GM11168 (cell line): ENCODE results near the gene CABS1.

ENCODE experiments used
- in situ Hi-C: fragments of 300-500 bp; cut with MboI; formaldehyde crosslinking; loops from one replicate; pipeline ENCODE4 v1.12.0; 2022; ENCODE audit warnings: low sequenced_read_pairs; ENCODE audit not compliant: unreplicated experiment

The CABS1 gene

DNA sequence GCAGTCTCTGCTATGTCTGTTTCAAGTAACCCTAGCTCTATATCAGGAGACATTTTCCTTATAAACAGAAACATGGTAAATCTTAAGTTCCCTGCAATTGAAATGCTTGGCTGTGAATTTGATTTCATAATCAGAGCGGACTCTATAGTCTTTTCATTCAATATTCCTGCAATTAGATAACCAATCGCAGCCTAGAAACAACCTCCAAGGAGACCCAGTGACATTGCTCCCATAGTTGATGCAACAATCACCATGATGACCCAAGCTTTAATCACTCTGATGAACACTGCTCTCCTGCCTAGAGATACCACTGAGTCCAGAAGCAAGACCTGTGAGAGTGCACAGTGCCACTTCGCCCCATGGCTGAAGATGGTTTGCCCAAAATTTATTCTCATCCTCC lies at the start of gene CABS1:
TSS of gene CABS1 (plus strand) at position 301 of the 400 bp plus-strand sequence. CDS start at position 360, 59 bp downstream.
- in situ Hi-C loops, result no loop called here

DNA sequence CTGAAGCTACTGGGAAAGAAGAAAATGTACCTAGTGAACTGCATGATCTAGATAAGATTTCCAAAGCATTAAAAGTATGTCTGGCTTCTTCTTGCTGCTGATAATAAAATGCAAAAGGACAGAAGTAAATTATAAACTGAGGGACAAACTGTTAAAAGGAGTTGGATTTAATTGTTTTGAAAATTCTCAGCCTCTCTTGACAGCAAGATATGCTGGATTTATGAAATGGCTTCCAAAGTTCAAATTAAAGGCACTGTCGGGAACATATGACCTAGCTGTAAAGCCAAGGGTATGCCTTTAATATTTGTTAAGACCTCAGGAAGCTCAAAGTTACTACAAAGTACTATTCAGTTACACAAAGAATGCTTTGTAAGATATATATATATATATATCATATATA lies 46.1 kb upstream of the CABS1 start:
- in situ Hi-C loops, result no loop called here

DNA sequence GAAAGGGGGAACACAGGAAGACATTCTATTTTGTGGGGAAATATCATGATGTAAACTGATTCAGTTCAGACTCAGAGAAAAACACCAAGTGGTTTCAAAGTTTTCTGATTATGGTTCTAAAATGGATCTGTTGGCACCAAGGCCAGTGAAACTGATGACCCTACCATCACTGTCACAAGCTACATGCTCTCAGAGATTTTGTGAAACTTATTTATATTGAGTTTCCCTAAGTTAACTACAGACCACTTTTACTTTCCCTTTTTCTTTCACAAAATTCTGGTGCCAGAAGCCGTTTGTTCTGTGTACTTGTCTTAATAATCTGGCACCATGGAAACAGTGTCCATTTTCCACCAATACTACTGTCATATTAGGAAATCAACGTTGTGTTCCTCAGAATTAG lies 43.4 kb upstream of the CABS1 start:
- in situ Hi-C loops, result no loop called here

DNA sequence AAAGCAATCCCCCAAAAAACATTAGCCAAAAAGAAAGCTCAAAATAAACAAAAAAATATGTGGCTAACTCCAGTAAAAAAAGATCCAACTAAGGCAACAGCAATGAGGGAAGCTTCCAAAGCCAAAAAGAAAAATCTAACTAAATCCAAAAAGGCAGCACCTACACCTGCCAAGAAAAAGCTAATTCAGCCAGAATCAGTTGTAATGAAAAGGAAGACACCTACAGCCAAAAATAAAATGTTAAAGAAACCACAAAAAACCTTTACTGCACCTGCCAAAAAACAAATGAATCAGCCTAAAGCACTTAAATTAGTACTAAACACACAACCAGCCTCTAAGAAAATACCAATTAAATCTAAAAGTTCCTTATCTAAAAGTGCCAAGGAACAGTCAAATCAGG lies 37.2 kb upstream of the CABS1 start:
- in situ Hi-C loops, result no loop called here

DNA sequence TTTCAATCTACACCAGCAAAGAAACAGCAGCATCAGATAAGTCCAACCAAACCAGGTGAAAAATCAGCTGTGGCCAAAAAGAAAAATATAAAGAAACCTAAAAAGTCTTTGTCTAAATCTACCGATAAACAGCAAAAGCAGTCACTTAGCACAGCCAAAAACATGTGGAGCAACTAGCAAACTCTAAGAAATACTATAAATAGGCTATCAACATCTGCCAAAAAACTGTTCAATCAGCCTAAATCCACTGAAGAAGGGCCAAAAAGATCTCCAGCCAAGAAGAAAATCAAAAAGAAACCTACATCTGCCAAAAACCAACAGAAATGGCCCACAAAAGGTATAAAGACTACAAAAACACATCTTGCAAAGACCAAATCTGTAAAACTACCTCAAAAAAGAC lies 36.7 kb upstream of the CABS1 start:
- in situ Hi-C loops, result no loop called here

DNA sequence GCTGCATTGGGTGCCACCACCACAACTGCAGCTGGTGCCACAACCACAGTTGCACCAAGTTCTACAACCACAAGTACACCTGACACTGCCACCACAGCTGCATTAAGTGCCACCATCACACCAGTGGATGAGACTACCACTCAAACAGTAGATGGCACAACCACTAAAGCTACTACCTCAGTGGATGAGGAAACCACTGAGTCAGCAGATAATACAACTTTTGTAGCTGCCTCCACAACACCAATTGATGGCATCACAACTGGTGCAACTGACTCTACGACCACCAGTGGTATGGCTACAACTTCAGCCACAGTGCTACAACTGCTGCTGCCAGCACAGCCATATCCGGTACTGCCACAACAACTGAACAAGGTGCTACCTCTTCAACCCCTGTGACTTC lies 35.1 kb upstream of the CABS1 start:
- in situ Hi-C loops, result no loop called here

DNA sequence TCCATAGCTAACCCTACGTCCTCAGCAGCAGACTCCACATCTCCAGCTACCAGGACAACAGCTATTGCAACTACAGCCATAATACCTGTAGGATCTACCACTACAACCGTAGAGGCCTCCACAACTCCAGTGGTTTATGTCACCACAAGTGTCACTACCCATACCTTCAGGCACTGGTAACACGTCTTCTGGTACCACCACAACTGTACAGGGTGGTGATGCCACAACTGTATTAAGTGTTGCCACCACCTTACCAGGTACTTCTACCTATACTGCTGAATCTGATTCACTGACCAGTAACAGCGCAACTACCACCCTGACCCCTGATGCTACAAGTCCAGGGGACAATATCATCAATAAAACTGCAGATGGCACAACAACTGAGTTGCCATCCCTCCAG lies 34.6 kb upstream of the CABS1 start:
- in situ Hi-C loops, result no loop called here

DNA sequence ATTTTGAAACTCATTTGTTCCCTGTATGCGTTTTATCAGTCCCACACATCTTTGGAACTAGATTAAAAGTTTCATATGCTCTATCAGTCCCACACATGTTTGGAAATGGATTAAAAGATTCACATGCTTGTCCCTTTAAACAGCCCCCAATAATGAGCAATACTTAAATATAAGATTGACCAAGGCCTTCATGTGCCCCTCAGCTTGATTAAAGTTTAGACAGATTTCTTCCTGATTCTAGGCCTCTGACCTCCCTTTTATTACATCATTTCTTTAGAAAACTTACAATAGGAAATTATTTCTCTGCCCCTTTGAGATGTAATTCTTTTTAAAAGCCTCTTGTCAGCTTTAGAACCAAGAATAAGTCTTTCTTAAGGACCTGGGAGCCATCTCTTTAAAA lies 31.7 kb upstream of the CABS1 start:
- in situ Hi-C loops, result no loop called here

DNA sequence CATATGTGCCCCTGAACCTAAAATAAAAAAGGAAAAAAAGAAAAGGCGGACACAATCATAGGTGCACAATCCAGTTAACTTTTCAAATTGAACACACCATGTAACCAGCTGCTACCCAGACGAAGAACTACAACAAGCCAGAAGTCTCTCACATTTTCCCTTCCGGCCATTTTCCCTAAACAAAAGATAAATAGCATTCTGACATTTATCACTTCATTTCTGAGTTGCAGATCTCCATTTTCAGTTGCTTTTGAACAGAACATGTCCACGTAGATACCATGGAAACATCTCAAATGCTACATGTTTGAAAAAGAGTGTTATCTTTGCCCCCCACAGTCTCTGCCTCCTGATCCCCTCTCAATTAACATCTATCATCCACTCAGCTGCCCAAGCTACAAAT lies 29.2 kb upstream of the CABS1 start:
- in situ Hi-C loops, result no loop called here

DNA sequence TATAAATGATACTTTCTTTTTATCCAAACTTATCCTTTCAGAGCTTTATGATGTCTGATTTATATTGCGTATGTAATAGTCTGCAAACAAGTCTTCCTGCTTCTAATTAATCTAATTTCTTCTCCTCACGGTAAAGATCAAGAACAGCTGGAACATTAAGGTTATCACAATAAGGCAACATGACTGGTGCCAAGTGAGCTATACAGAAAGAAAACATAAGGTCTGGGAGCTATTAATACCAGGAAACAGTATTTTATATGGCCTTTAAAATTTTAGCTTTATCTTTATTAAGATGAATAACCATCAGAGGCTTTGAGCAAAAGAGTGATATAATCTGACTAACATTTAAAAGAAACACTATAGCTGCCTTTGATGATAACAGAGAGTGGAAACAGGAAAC lies 28.7 kb upstream of the CABS1 start:
- in situ Hi-C loops, result no loop called here

DNA sequence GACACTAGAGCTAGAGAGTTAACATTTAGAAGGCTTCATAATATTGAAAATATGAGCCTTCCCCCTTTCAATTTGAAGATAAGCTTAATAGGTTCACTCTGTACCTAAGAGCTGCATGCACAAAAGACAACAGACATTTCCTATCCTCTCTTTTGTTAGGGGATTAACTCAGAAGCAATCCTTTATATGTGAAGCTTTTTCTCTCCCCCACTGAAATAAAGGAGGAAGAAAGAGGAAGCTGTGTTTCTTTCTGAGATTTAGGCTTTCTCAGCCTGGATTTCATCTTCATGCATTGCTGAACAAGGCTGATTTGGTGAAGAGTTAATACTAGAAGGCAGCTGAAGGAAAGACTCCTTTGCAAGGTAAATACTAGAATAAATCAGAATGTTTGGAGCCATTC lies 21.0 kb upstream of the CABS1 start:
- in situ Hi-C loops, result loop anchor here (10.0 kb wide), 1 partner anchor 191 kb away; no protein-coding TSS in a partner anchor

DNA sequence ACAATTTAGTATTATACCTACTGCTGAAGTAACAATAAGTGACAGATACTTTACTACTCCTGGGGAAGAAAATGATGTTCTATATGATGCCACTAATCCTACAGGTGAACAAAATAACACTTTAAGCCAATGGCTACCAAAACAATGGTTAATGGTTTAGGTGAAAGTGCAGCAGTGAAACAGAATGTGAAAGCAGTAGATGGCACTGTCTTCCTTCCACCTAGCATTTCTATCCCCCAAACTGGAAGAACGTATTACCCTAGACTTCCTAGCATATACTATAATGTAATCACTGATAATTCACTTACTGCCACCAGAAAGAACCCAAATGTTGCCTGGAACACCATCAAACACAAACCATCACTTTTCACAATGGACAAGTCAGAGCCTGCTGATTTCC lies 18.9 kb upstream of the CABS1 start:
- in situ Hi-C loops, result loop anchor here (10.0 kb wide), 1 partner anchor 189 kb away; no protein-coding TSS in a partner anchor

DNA sequence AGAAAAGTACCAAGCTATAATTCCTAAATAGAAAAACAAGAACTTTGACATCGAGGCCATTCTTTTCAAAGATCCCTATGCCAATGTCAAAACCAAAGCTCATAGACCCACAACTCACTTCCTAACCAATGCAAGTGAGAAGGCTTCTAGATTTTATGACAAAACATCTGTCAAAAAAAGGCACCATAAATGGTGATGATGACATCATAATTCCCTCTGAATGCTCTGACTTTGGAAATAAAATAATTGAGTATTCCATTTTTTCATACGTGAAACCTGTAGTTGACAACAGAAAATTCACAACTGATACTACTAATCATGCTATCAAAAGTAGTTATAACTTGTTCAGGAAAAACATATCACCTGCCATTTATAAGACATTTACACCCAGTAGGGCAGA lies 8.7 kb upstream of the CABS1 start:
- in situ Hi-C loops, result no loop called here

DNA sequence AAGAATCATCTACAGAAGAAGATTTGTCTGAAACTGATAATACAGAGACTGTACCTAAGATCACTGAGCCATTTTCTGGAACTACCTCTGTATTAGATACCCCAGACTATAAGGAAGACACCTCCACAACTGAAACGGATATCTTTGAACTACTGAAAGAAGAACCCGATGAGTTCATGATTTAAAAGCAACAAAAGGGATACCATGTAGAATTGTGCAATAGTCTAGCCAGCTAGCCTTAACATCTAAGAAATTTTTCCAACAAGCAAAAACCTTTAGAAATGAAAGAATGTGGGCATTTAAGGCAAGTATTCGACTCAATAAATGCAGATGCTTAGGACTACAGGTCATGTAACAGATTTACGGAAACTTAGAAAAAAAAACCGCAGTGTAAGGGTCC lies 1.3 kb downstream of the CABS1 start:
- in situ Hi-C loops, result no loop called here

DNA sequence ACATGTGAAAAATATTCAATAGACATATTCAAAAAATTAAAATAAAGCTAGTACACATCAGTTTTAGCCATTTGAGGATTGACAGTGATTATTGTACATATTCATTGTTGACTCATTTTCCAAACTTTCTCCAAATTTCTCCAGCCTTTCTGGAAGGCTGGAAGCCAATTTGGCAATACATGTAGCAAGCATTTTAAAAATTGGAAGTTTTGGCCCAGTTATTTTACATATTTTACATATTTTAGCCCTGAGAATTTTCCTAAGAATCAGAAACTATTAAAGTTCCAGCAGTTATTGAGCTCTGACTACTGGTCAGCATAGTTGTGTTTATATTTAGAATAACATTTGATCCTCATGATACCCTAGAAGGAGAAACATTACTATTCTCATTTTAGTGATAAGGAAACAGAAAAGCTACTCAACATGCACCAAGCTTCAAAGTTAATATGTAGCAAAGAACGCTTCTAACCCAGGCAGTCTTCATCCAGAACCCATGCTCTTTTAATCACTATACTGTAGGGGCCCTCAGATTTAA lies 3.2 kb downstream of the CABS1 start:
- in situ Hi-C loops, result no loop called here

DNA sequence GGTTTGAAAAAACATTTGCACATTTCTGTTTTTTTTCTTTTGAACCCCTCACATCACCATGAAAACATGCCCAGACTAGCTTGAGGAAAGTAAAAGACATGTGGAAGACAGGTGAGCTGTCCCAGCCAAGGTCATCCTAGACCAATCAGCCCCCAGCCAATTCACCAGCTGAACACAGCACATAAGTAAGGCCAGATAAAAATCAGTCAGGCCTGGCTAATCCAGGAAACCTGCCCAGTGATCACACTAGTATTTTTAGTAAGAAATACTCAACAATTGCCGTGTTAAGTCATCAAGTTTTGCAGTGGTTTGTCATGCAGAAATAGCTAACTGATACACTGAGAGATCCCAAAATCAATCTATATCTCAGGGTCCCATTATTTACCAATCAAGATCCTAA lies 21.4 kb downstream of the CABS1 start:
- in situ Hi-C loops, result no loop called here

DNA sequence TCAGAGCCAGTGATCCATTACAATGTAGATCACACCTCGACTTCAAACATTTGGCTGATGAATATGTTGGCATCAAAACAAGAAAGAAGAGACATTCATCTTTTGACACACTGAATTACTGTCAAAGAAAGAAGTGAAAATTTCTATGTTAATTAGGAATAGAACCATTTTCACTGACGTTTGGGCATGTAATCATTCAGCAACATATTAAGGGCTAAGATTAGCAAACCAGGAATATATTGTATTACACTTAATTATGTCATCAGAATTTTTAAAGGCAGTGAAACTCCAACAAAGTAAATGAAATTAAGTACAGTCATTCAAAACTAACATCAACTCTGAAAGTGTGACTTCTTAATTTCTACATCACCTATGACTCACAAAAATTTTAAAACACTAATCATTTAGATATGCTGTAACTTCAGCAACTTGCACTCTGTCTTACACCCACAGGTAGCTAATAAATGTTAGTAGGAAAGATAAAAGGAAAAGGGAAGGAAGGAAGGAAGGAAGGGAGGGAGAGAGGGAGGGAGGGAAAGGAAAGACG lies 24.4 kb downstream of the CABS1 start:
- in situ Hi-C loops, result no loop called here

DNA sequence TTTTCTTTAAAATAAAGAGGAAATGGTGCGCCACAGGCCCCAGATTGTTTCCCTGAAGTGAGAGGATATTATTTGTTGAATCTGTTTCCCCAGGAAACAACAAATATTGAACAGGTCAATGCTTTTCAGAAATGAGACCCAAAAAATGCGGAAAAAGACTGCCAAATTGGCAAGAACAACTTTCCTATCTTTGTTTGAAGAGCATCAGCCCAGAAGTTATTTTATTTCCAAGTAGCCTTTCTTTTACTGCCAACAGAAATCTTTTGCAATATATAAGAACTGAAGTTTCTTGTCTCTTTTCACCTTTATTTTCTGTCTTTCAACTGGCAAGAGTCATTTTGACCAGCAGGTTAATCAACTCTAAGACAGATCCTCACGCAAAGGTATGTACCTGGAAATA lies 25.7 kb downstream of the CABS1 start, which contains the start of gene SMR3A:
TSS of gene SMR3A (plus strand) at position 301 of the 400 bp plus-strand sequence. CDS start 1,356 bp downstream, outside the sequence.
- in situ Hi-C loops, result no loop called here

DNA sequence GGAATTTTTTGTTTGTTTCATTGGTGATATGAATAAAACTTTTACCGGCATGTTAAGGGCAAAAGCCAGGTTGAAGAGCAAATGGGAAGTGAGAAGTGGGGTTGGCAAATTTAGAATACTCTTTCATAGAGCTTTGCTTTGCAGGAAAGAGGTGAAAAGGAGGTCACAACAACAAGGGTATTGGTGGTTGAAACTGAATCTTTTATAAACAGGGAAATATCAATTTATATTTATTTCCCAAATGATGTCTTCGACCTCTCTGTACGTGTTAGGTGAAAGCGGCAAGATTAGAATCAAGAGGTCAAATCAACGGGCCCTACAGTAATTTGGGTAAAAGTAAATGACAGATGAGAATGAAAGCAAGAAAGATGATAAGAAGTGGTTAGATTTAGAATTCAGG lies 29.2 kb downstream of the CABS1 start:
- in situ Hi-C loops, result no loop called here

DNA sequence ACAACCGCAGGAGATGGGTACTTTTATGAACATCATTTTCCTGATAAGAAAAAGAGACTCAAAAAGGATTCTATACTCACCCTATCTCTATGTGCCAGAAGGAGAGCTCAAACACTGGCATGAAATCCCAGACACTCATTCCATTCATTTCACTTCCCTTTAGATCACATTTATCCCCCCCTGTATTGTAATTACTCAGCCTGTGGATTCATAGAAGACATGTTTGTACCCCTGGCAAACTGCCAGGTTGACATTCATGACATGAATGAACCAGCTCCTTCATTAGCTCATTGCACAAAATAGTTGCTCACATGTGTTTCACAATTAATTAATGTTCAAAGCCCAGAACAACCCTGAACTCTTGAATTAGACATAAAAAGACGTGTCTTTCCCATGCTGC lies 30.7 kb downstream of the CABS1 start:
- in situ Hi-C loops, result no loop called here

DNA sequence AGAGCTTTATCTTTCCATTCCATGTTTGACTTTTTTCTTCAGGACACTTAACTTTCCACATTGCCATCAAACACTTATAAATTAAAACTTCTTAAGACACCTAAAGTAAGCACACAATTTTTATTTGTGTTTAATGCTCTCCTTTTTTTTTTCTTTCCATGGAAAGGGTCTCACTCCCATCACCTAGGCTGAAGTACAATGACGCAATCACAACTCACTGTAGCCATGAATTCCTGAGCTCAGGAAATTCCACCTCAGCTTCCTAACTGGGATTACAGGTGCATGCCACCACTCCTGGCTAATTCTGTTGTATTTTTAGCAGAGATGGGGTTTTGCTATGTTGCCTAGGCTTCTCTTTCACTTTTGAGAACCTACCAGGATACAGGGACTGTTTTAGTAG lies 33.0 kb downstream of the CABS1 start:
- in situ Hi-C loops, result no loop called here

DNA sequence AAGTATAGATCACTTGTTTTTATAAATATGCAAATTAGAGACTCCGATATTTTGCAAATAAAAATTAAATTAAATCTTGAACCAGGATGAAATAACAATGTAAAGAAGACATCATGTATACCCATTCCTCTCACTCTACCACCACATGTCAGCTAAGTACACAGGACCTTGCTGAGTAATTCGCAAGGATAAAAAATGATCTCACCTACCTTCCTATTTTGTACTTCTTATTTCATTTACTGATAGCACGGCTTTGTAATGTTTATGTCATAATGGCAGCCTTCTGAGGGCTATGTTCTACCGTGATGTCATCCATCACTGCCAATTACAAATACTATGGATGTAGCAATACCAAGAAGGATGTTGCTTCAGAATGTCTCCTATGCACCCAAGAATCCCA lies 37.2 kb downstream of the CABS1 start:
- in situ Hi-C loops, result no loop called here
